Karpas-422 (cell line): Measurements from ENCODE around the gene CYLC2. TPM values are rescaled to one million over a fixed set of nuclear protein-coding genes. Genes with fewer than 3 reads are reported as not detected.

Source experiments
- DNase-seq: peaks from one replicate; pipeline ENCODE4 v3.0.0-alpha.2; 2015
- H2AFZ ChIP-seq: fragments of 200-600 bp; sonication (generic); 2 replicates; pipeline ENCODE4 v1.6.1; 2014; ENCODE audit warnings: antibody characterized with exemption, low read length, mixed read lengths
- H3K27ac ChIP-seq: fragments of 200-600 bp; sonication (generic); 2 replicates; pipeline ENCODE4 v1.5.1; 2014; ENCODE audit warnings: mild to moderate bottlenecking, low read length, moderate library complexity
- H3K27me3 ChIP-seq: fragments of 200-600 bp; sonication (generic); 2 replicates; pipeline ENCODE4 v1.6.1; 2014; ENCODE audit warnings: low read length, mixed read lengths
- H3K36me3 ChIP-seq: fragments of 200-600 bp; sonication (generic); 2 replicates; pipeline ENCODE4 v1.6.1; 2014; ENCODE audit warnings: low read length, mixed read lengths; ENCODE audit not compliant: insufficient read depth
- H3K4me1 ChIP-seq: fragments of 200-600 bp; sonication (generic); 2 replicates; pipeline ENCODE4 v1.6.1; 2014; ENCODE audit warnings: mild to moderate bottlenecking, low read length, mixed read lengths
- H3K4me2 ChIP-seq: fragments of 200-600 bp; sonication (generic); 2 replicates; pipeline ENCODE4 v1.6.1; 2014; ENCODE audit warnings: low read length, low read depth, mild to moderate bottlenecking; ENCODE audit not compliant: poor library complexity, severe bottlenecking
- H3K4me3 ChIP-seq: fragments of 200-600 bp; sonication (generic); 2 replicates; pipeline ENCODE4 v1.5.1; 2014; ENCODE audit warnings: mild to moderate bottlenecking, antibody characterized with exemption, low read length, mixed read lengths
- H3K79me2 ChIP-seq: fragments of 200-600 bp; sonication (generic); 2 replicates; pipeline ENCODE4 v1.6.1; 2014; ENCODE audit warnings: mild to moderate bottlenecking, low read length, mixed read lengths
- H3K9ac ChIP-seq: fragments of 200-600 bp; sonication (generic); 2 replicates; pipeline ENCODE4 v1.6.0; 2014; ENCODE audit warnings: low read length
- H3K9me2 ChIP-seq: fragments of 200-600 bp; sonication (generic), shearing (Covaris generic); replicated peaks from 2 replicates; pipeline ENCODE4 v1.6.0; 2014; ENCODE audit warnings: mild to moderate bottlenecking, low read length, moderate library complexity; ENCODE audit not compliant: insufficient read depth
- H3K9me3 ChIP-seq: fragments of 300-700, 200-600 bp; sonication (generic); 2 replicates; pipeline ENCODE4 v1.6.1; 2014; ENCODE audit warnings: low read length, mixed read lengths
- H4K20me1 ChIP-seq: fragments of 200-600 bp; sonication (generic); 2 replicates; pipeline ENCODE4 v1.6.1; 2014; ENCODE audit warnings: mild to moderate bottlenecking, antibody characterized with exemption, low read length, low read depth; ENCODE audit not compliant: insufficient read depth
- total RNA-seq: library from RNA; depleted of rRNA; stranded (reverse); fragments of >200 nt; shearing (Covaris generic); gene quantifications from 2 replicates; pipeline ENCODE4 v1.2.3, GENCODE V29; 2014; ENCODE audit warnings: low replicate concordance; rRNA removed

The CYLC2 gene
- total RNA-seq: not detected in 2 replicates

- H3K9ac ChIP-seq: no peak within 1 kb of the TSS
- H3K9me3 ChIP-seq: peaks cover 11% of the 10 kb centered on the region; the same call in 1 of the 2 replicates
- no peak within 1 kb of the TSS for H3K4me2 ChIP-seq
- H3K4me3 ChIP-seq: no peak within 1 kb of the TSS
- H2AFZ ChIP-seq: no peak within 1 kb of the TSS
- H3K4me1 ChIP-seq: no peaks in the 10 kb centered on the region
- H3K36me3 ChIP-seq: no peaks in the 10 kb centered on the region
- H3K27me3 ChIP-seq: no peaks in the 10 kb centered on the region
- H4K20me1 ChIP-seq: no peaks in the 10 kb centered on the region
- H3K79me2 ChIP-seq: no peaks in the 10 kb centered on the region
- H3K9me2 ChIP-seq: no peaks in the 10 kb centered on the region
- no peak within 1 kb of the TSS for H3K27ac ChIP-seq
- DNase-seq: no peak
Observed at GRCh38 chr9:102995033-102995432, at the start of gene CYLC2. Gene CYLC2, plus strand, starts transcription at chr9:102995333. Its CDS starts 48 bp downstream, at chr9:102995381.

GRCh38 chr9:102950346-102950745 lies 44.8 kb upstream of the CYLC2 start:
- H3K27me3 ChIP-seq: no peaks in the 10 kb centered on the region
- no peak overlapping the region for H3K27ac ChIP-seq
- DNase-seq: no peak
- H4K20me1 ChIP-seq: no peaks in the 10 kb centered on the region
- no peaks in the 10 kb centered on the region for H3K36me3 ChIP-seq
- peaks cover 9% of the 10 kb centered on the region for H3K9me3 ChIP-seq
- no peak overlapping the region for H3K9ac ChIP-seq
- H3K4me3 ChIP-seq: no peak overlapping the region
- no peak overlapping the region for H2AFZ ChIP-seq
- H3K4me2 ChIP-seq: no peak overlapping the region
- no peaks in the 10 kb centered on the region for H3K9me2 ChIP-seq
- H3K4me1 ChIP-seq: no peaks in the 10 kb centered on the region
- H3K79me2 ChIP-seq: no peaks in the 10 kb centered on the region

GRCh38 chr9:102966999-102967398 lies 28.1 kb upstream of the CYLC2 start:
- Histone ChIP-seq H3K9me2 (no peaks in the 10 kb centered on the region), H3K4me1 (no peaks in the 10 kb centered on the region), H2AFZ (no peak overlapping the region), H4K20me1 (no peaks in the 10 kb centered on the region), H3K4me2 (no peak overlapping the region), H3K27ac (no peak overlapping the region), H3K27me3 (no peaks in the 10 kb centered on the region), H3K79me2 (no peaks in the 10 kb centered on the region), H3K36me3 (no peaks in the 10 kb centered on the region), H3K9me3 (peaks cover 21% of the 10 kb centered on the region), H3K9ac (no peak overlapping the region), H3K4me3 (no peak overlapping the region)
- no peak for DNase-seq

GRCh38 chr9:102967979-102968378 lies 27.2 kb upstream of the CYLC2 start:
- Histone ChIP-seq H4K20me1 (no peaks in the 10 kb centered on the region), H3K27ac (no peak overlapping the region), H3K9ac (no peak overlapping the region), H3K36me3 (no peaks in the 10 kb centered on the region), H2AFZ (no peak overlapping the region), H3K9me3 (peaks cover 22% of the 10 kb centered on the region), H3K27me3 (no peaks in the 10 kb centered on the region), H3K79me2 (no peaks in the 10 kb centered on the region), H3K4me3 (no peak overlapping the region), H3K4me2 (no peak overlapping the region), H3K9me2 (no peaks in the 10 kb centered on the region), H3K4me1 (no peaks in the 10 kb centered on the region)
- no peak for DNase-seq

- Histone ChIP-seq H3K9me3 (peaks cover 28% of the 10 kb centered on the region), H3K4me3 (no peak overlapping the region), H3K9ac (no peak overlapping the region), H3K4me2 (no peak overlapping the region), H3K79me2 (no peaks in the 10 kb centered on the region), H3K4me1 (no peaks in the 10 kb centered on the region), H3K27ac (no peak overlapping the region), H3K9me2 (no peaks in the 10 kb centered on the region), H2AFZ (no peak overlapping the region), H4K20me1 (no peaks in the 10 kb centered on the region), H3K36me3 (no peaks in the 10 kb centered on the region), H3K27me3 (no peaks in the 10 kb centered on the region)
- DNase-seq: no peak
Observed at GRCh38 chr9:102972780-102973179, 22.4 kb upstream of the CYLC2 start.

GRCh38 chr9:102974530-102974929 lies 20.6 kb upstream of the CYLC2 start:
- Histone ChIP-seq H3K4me3 (no peak overlapping the region), H3K27me3 (no peaks in the 10 kb centered on the region), H3K9me2 (no peaks in the 10 kb centered on the region), H2AFZ (no peak overlapping the region), H3K4me2 (no peak overlapping the region), H3K4me1 (no peaks in the 10 kb centered on the region), H3K27ac (no peak overlapping the region), H3K9me3 (peaks cover 27% of the 10 kb centered on the region), H4K20me1 (no peaks in the 10 kb centered on the region), H3K36me3 (no peaks in the 10 kb centered on the region), H3K9ac (no peak overlapping the region), H3K79me2 (no peaks in the 10 kb centered on the region)
- no peak for DNase-seq

GRCh38 chr9:102975251-102975650 lies 19.9 kb upstream of the CYLC2 start:
- H3K9me2 ChIP-seq: no peaks in the 10 kb centered on the region
- no peak overlapping the region for H3K4me2 ChIP-seq
- H3K79me2 ChIP-seq: no peaks in the 10 kb centered on the region
- H3K27me3 ChIP-seq: no peaks in the 10 kb centered on the region
- no peak overlapping the region for H3K9ac ChIP-seq
- H2AFZ ChIP-seq: no peak overlapping the region
- peaks cover 26% of the 10 kb centered on the region for H3K9me3 ChIP-seq
- H3K27ac ChIP-seq: no peak overlapping the region
- H3K4me1 ChIP-seq: no peaks in the 10 kb centered on the region
- no peaks in the 10 kb centered on the region for H3K36me3 ChIP-seq
- no peak overlapping the region for H3K4me3 ChIP-seq
- no peaks in the 10 kb centered on the region for H4K20me1 ChIP-seq
- DNase-seq: no peak

- H3K27me3 ChIP-seq: no peaks in the 10 kb centered on the region
- no peak overlapping the region for H3K27ac ChIP-seq
- no peak overlapping the region for H3K4me2 ChIP-seq
- H3K4me1 ChIP-seq: no peaks in the 10 kb centered on the region
- no peak for DNase-seq
- H3K36me3 ChIP-seq: no peaks in the 10 kb centered on the region
- H4K20me1 ChIP-seq: no peaks in the 10 kb centered on the region
- no peaks in the 10 kb centered on the region for H3K79me2 ChIP-seq
- H3K9me2 ChIP-seq: no peaks in the 10 kb centered on the region
- no peak overlapping the region for H3K9ac ChIP-seq
- no peak overlapping the region for H3K4me3 ChIP-seq
- no peak overlapping the region for H2AFZ ChIP-seq
- peaks cover 16% of the 10 kb centered on the region for H3K9me3 ChIP-seq
Observed at GRCh38 chr9:102985162-102985895, 9.8 kb upstream of the CYLC2 start.
